IMR-90 (cell line): ENCODE results near the gene BPNT1.

Experiments
- CEBPB ChIP-seq: IDR thresholded peaks from 2 replicates; pipeline ENCODE4 v1.6.1; 2012; ENCODE audit warnings: low read depth, low read length, improper control_type of control experiment
- CTCF ChIP-seq: conservative IDR thresholded peaks from 2 replicates; pipeline ENCODE4 v1.5.1; 2012; ENCODE audit warnings: mild to moderate bottlenecking, low read depth, low read length, improper control_type of control experiment
- POLR2A ChIP-seq: IDR thresholded peaks from 2 replicates; pipeline ENCODE4 v1.6.1; 2012; ENCODE audit warnings: mild to moderate bottlenecking, low read depth, low read length
- SMC3 ChIP-seq: fragments of 150-350 bp; IDR thresholded peaks from 2 replicates; pipeline ENCODE4 v1.6.1; 2016; ENCODE audit warnings: low read depth, mild to moderate bottlenecking, antibody characterized with exemption, low read length, moderate library complexity

DNA sequence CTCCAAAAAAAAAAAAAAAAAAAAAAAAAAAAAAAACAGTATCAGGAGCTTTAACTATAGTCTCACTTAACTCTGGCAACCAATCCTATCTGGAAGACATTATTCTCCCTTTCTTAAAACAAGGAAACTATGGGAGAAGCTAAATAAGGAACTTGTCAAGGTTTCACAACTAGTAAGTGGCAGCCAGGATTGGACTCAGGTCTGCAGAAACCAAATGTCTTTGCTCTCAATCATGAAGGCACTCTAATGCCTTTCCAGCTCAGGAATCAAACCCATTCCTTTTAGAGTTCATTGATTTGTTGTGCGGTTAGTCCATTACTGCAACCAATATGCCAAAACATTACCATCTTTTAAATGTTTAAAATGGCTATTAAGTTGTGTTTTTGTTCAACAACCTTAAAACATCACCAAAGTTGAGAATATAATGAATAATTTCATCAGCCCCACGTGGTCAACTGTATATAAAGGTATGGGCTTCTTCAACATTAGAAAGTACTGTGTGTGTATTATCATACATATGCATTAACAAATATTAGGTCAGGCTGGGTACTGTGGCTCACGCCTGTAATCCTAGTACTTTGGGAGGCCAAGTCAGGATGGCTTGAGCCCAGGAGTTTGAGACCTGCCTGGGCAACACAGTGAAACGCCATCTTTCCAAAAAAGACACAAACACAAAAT lies 44.8 kb downstream of the BPNT1 start:
- no peak for TF ChIP-seq SMC3
- no peak for TF ChIP-seq CTCF
- no peak for TF ChIP-seq POLR2A
- TF ChIP-seq CEBPB = no peak
